ENCODE results near the gene ILF3. TPM values are rescaled to one million over a fixed set of nuclear protein-coding genes. Genes with fewer than 3 reads are reported as not detected.
A peak's percentile ranks its signal among the peaks of the same experiment; 100 is the strongest.

ILF3 gene
- total and polyA plus RNA-seq, 2 of the 13 experiments (the other 11 are each of a cell fraction or from before 2014, with no cell fraction given) = 120 to 173 TPM

- TF ChIP-seq ZNF605 (CRISPR knock-in tag; IDR thresholded peaks at IDR 0.05) = peak; percentile 94
- TF ChIP-seq CTCF (CRISPR knock-in tag; IDR thresholded peaks at IDR 0.05) = peak; percentile 48
- 0 out of 2 replicates have a peak, but pooled peaks have one; percentile 38 for TF ChIP-seq SNAPC4 (CRISPR knock-in tag; IDR thresholded peaks at IDR 0.05)
- no peak for TF ChIP-seq ZNF136 (CRISPR knock-in tag; IDR thresholded peaks at IDR 0.05; ENCODE audit: low read depth)
- TF ChIP-seq ZNF549 (CRISPR knock-in tag; IDR thresholded peaks at IDR 0.05) = no peak
- TF ChIP-seq DMTF1 (CRISPR knock-in tag; IDR thresholded peaks at IDR 0.05) = 0 out of 2 replicates have a peak, but pooled peaks have one; percentile 49
- no peak for TF ChIP-seq ZSCAN30 (CRISPR knock-in tag; IDR thresholded peaks at IDR 0.05)
- no peak for TF ChIP-seq SCMH1 (CRISPR knock-in tag; IDR thresholded peaks at IDR 0.05; ENCODE audit: borderline replicate concordance)
- TF ChIP-seq ZMYM2 (CRISPR knock-in tag; IDR thresholded peaks at IDR 0.05) = no peak
- no peak for TF ChIP-seq CREB1 (IDR thresholded peaks at IDR 0.05)
- TF ChIP-seq CREB1 (CRISPR knock-in tag; IDR thresholded peaks at IDR 0.05) = no peak
- TF ChIP-seq MAFK (conservative IDR thresholded peaks at IDR 0.05 in 1 of 2, IDR thresholded peaks at IDR 0.05 in 1 of 2; ENCODE audit: low read length in 2 of 2) = no peak
- 0 out of 2 replicates have a peak, but pooled peaks have one; percentile 23 for TF ChIP-seq ZSCAN25 (CRISPR knock-in tag; IDR thresholded peaks at IDR 0.05)
- TF ChIP-seq TBL1XR1 (IDR thresholded peaks at IDR 0.05; ENCODE audit: borderline replicate concordance, low read length, partially characterized antibody) = no peak
- TF ChIP-seq HMGXB4 (CRISPR knock-in tag; IDR thresholded peaks at IDR 0.05; ENCODE audit: borderline replicate concordance in 1 of 2, low read depth in 1 of 2) = peak in 1 of 2 experiments; percentile 59; a peak in 1 of 4 replicates
- TF ChIP-seq TRIM24 (CRISPR knock-in tag; IDR thresholded peaks at IDR 0.05) = no peak
- peak; percentile 80; the same call in 1 of the 2 replicates for TF ChIP-seq HDAC2 (CRISPR knock-in tag; IDR thresholded peaks at IDR 0.05)
These were observed 41.6 kb downstream of the ILF3 start (continued) for GRCh38 chr19:10695401-10696398.

Measured in HepG2 (cell line).